NCI-H2107 treated with DMSO at 0.1 percent for 48 hours (cell line): ENCODE results near the gene TMOD2.

Experiments used
- DNase-seq: peaks from one replicate; lab custom pipeline; 2025; ENCODE audit not compliant: unreplicated experiment; lab: John Stamatoyannopoulos, UW

TMOD2 gene

GRCh38 chr15:51849860-51850259 lies 98.5 kb downstream of the TMOD2 start:
- DNase-seq, result no peak

- no peak for DNase-seq
Measured at GRCh38 chr15:51853998-51854397, 102.6 kb downstream of the TMOD2 start.

GRCh38 chr15:51855612-51856011 lies 104.2 kb downstream of the TMOD2 start:
- DNase-seq, result no peak

GRCh38 chr15:51856714-51857380 lies 105.5 kb downstream of the TMOD2 start:
- no peak for DNase-seq

GRCh38 chr15:51861557-51862359 lies 110.4 kb downstream of the TMOD2 start:
- DNase-seq, result no peak

GRCh38 chr15:51863131-51863530 lies 111.7 kb downstream of the TMOD2 start:
- DNase-seq, result no peak

DNA sequence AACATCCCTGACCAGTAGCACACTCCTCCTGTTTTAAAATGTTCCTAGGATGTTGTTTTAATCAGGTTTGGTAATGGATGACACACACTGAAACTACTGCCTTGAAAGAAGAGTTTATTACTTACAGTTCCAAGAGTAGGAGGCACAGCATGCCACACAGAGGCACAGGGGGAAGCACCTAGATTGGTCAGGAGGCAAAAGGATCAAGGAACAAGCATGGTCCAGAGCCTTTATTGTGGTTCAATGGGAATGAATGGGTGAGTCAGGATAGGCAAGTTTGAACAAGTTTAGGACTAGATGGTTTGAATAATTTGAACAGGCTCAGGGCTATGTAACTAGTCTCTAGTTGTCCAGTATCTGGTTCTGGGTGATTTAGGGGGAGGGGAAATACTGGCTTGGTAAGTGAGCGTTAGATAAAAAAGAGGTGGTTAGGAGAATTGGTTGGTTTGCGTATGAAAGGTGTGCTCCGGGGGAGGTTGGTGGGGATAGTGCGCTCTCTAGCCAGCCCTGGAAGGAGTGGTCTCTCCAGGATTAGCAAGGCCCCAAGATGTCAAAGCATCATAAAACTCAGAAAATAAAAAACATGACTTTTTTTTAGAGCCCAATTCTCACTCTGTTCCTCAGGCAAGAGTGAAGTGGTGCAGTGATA lies 113.1 kb downstream of the TMOD2 start:
- DNase-seq, result no peak

- DNase-seq, result no peak
Measured at GRCh38 chr15:51865317-51865716, 113.9 kb downstream of the TMOD2 start.
